Upper lobe of right lung (tissue), 1 donor: Measurements from ENCODE around the gene CMTM3. TPM values are rescaled to one million over a fixed set of nuclear protein-coding genes. Genes with fewer than 3 reads are reported as not detected.

Experiments
- ATAC-seq: fragments of 200-7000 bp; cut with Tn5 transposase; one replicate; pipeline ENCODE4 v1.9.1; 2020; ENCODE audit warnings: mild to moderate bottlenecking, moderate library complexity
- DNase-seq: peaks from one replicate; pipeline ENCODE4 v3.0.0-alpha.2; 2020
- H3K27ac ChIP-seq: fragments of 200-600 bp; one replicate; pipeline ENCODE4 v1.8.0; 2022
- H3K27me3 ChIP-seq: fragments of 200-600 bp; one replicate; pipeline ENCODE4 v1.8.0; 2022; ENCODE audit warnings: mild to moderate bottlenecking
- H3K36me3 ChIP-seq: fragments of 200-600 bp; one replicate; pipeline ENCODE4 v1.8.0; 2022
- H3K4me1 ChIP-seq: fragments of 200-600 bp; one replicate; pipeline ENCODE4 v1.8.0; 2022
- H3K4me3 ChIP-seq: fragments of 200-600 bp; one replicate; pipeline ENCODE4 v1.8.0; 2022; ENCODE audit warnings: mild to moderate bottlenecking
- H3K9me3 ChIP-seq: fragments of 200-600 bp; one replicate; pipeline ENCODE4 v1.8.0; 2022
- CTCF ChIP-seq: fragments of 200-600 bp; IDR thresholded peaks from one replicate; pipeline ENCODE4 v1.8.0; 2022; ENCODE audit warnings: antibody characterized with exemption
- intact Hi-C: fragments of 100-400 bp; cut with DNase I; formaldehyde crosslinking; loops from one replicate; pipeline ENCODE4 v1.11.0; 2022
- total RNA-seq: library from RNA; stranded (reverse); fragmentation: NEBNext Ultra II Directional; extraction: Animal tissue kit (Norgen Biotek cat#: 25700); gene quantifications from one replicate; pipeline ENCODE4 v1.2.1, GENCODE V29; 2021
- donor health status: DM: no; HTN: yes; CAD: no; lungs with severe emphysema.

CMTM3 gene
- total RNA-seq, 1 donor from 2014 or later, result 38.1 TPM

DNA sequence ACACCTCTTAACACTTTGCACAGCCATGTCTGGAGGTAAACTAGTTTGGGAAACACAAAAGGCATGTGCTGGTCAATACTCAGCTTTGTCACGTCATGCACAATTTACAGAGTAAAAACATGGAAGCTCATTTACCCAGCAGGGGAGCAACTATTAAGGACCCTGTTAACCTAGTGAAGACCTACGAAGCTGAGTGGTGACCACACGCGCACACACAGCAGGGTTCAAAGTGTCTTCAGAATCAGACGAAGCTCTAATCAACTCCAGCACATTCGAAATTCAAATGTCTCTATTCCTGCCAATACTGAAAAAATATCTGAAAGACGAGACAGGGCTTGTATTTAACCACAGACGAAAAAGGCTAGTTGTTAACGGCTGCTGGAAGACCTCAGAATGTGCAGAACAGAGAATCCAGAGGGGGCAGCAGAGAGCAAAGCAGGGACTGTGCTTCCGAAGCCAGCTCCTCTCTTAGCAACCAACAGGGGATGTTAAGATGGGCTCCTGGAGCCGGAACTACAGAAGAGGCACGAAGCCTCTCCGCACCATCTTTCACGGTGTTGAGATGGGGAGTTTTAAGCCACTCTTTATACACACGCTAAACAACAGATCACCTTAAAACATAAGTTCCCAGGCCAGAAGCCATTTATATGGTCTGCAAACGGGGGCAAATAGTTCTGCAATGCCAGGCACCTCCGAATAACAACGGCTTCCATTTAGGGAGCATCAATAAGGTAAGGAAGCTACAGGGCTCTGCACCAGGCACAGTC is 46.4 kb downstream of the CMTM3 start:
- Histone ChIP-seq H3K27ac (no peak overlapping the region), H3K4me3 (no peak overlapping the region), H3K27me3 (no peaks in the 10 kb centered on the region), H3K9me3 (no peaks in the 10 kb centered on the region), H3K36me3 (no peaks in the 10 kb centered on the region), H3K4me1 (peaks cover 9% of the 10 kb centered on the region)
- ATAC-seq (peak; percentile 96), DNase-seq (peak; percentile 69)
- intact Hi-C loops, result no loop called here
- peak; percentile 94 for TF ChIP-seq CTCF

DNA sequence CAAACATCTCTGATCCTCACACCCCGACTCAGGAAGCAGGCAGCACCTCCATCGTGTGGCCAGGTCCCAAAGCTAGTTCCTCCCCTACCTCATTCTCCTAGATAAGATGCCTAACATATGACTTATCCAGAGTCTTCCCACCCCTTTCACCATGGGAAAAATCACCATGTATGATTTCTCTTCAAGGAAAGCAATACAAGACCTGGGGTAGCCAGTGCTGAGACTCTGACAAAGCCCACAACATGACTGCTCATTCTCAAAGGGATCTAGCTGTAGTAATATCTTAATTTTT is 46.9 kb downstream of the CMTM3 start:
- Histone ChIP-seq H3K9me3 (no peaks in the 10 kb centered on the region), H3K27me3 (no peaks in the 10 kb centered on the region), H3K36me3 (no peaks in the 10 kb centered on the region), H3K4me3 (no peak overlapping the region), H3K4me1 (peaks cover 9% of the 10 kb centered on the region), H3K27ac (no peak overlapping the region)
- DNase-seq (no peak), ATAC-seq (peak; percentile 6)
- TF ChIP-seq CTCF, result no peak
- intact Hi-C loops, result no loop called here

DNA sequence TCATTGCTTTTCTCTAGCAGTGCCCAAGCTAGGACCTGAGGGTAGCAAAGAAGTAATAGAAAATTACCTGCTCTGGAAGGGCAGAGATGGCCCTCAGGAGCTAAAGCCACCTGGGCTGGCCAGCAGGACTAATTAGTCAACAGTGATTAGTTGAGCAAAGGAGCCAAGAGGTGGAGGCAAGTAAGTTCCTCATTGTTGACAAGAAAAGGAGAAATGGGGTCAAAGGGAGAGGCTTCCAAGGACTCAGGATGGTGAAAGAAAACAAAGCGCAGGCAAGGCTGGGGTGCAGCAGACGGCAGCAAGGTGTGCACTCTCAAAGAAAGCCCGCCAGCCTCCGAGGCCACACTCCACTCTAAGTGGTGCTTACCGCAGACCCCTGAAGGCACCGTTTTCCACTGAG is 47.5 kb downstream of the CMTM3 start:
- peak; percentile 27 for ATAC-seq
- peak; percentile 37 for DNase-seq
- intact Hi-C loops, result no loop called here
- Histone ChIP-seq H3K4me3 (no peak overlapping the region), H3K27ac (no peak overlapping the region), H3K27me3 (no peaks in the 10 kb centered on the region), H3K36me3 (no peaks in the 10 kb centered on the region), H3K9me3 (no peaks in the 10 kb centered on the region), H3K4me1 (peaks cover 9% of the 10 kb centered on the region)
- no peak for TF ChIP-seq CTCF

DNA sequence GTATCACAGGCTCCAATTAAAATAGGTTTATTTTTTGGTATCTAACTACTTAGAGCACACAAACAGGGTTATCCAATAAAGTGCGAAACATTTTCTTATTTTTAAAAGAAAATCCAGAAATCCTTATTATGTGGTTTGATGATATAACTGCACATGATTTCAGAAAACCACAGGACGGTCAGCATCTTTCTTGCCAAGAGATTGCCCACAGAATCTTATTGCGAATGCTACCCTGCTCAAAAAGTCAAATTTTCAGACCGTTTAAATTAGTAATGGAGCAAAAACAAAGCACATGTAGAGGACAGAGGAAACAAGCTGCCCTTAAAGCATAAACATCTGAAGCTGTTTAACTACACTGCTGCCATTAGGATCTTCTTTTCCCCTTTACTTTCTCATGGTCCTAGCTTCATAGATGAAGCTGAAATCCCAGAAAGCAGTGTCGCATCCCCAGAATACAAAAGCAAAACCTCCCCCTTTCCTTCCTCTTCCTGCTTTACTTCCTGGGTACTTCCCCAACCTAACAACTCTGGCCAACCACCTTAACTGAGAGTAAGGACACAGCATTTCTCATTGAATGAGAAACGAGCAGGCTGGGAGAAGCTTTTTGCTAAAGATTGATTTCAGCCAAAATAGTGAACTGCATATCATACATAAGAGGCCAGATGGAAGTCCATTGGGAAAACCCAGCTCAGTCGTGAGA is 48.3 kb downstream of the CMTM3 start:
- Histone ChIP-seq H3K4me1 (peaks cover 9% of the 10 kb centered on the region), H3K4me3 (no peak overlapping the region), H3K27me3 (no peaks in the 10 kb centered on the region), H3K9me3 (no peaks in the 10 kb centered on the region), H3K36me3 (no peaks in the 10 kb centered on the region), H3K27ac (no peak overlapping the region)
- no peak for TF ChIP-seq CTCF
- no peak for DNase-seq
- no peak for ATAC-seq
- intact Hi-C loops, result no loop called here

- Histone ChIP-seq H3K36me3 (no peaks in the 10 kb centered on the region), H3K27ac (no peak overlapping the region), H3K4me1 (peaks cover 9% of the 10 kb centered on the region), H3K27me3 (no peaks in the 10 kb centered on the region), H3K9me3 (no peaks in the 10 kb centered on the region), H3K4me3 (no peak overlapping the region)
- ATAC-seq (no peak), DNase-seq (no peak)
- intact Hi-C loops, result no loop called here
- no peak for TF ChIP-seq CTCF
These were observed 49.3 kb downstream of the CMTM3 start for GRCh38 chr16:66653581-66654350.
